ENCODE measurements around the gene TEDC1.
"Not testable (repeated sequence)": the region's sequence is repeated elsewhere in the genome, so short reads cannot be mapped to it uniquely, and the experiment has no call there.

TEDC1 gene

GRCh38 chr14:105538481-105539049 is 47.5 kb downstream of the TEDC1 start:
- no peak for TF ChIP-seq CTCF (IDR thresholded peaks at IDR 0.05; ENCODE audit: extremely low read depth, missing control alignments)
- no peak for DNase-seq (ENCODE audit: low spot score)

- TF ChIP-seq CTCF (IDR thresholded peaks at IDR 0.05; ENCODE audit: extremely low read depth, missing control alignments), result no peak
- no peak for DNase-seq (ENCODE audit: low spot score)
Measured at GRCh38 chr14:105540811-105541210, 49.8 kb downstream of the TEDC1 start.

GRCh38 chr14:105541218-105541875 is 50.3 kb downstream of the TEDC1 start:
- DNase-seq (ENCODE audit: low spot score), result no peak
- no peak for TF ChIP-seq CTCF (IDR thresholded peaks at IDR 0.05; ENCODE audit: extremely low read depth, missing control alignments)

- DNase-seq (ENCODE audit: low spot score), result not testable (repeated sequence)
Measured at GRCh38 chr14:105545676-105546075, 54.6 kb downstream of the TEDC1 start.

GRCh38 chr14:105546410-105546809 is 55.4 kb downstream of the TEDC1 start:
- DNase-seq (ENCODE audit: low spot score), result not testable (repeated sequence)

- DNase-seq (ENCODE audit: low spot score), result not testable (repeated sequence)
Measured at GRCh38 chr14:105547072-105547471, 56.0 kb downstream of the TEDC1 start.

GRCh38 chr14:105547741-105548169 is 56.7 kb downstream of the TEDC1 start:
- no peak for TF ChIP-seq CTCF (IDR thresholded peaks at IDR 0.05; ENCODE audit: extremely low read depth, missing control alignments)
- DNase-seq (ENCODE audit: low spot score), result no peak

Measured in GM20000 (cell line).